K562 (cell line): ENCODE data around the gene SNRNP70. TPM values are rescaled to one million over a fixed set of nuclear protein-coding genes. Genes with fewer than 3 reads are reported as not detected.

ENCODE experiments used
- CREM ChIP-seq: IDR thresholded peaks from 2 replicates; pipeline ENCODE4 v1.6.1; 2014; ENCODE audit warnings: antibody characterized with exemption, low read depth
- HDAC2 ChIP-seq: fragments of 450-650 bp; IDR thresholded peaks from 2 replicates; pipeline ENCODE4 v1.6.1; 2016; ENCODE audit warnings: mild to moderate bottlenecking
- MCM3 ChIP-seq: fragments of 450-650 bp; IDR thresholded peaks from 2 replicates; pipeline ENCODE4 v1.6.1; 2016
- NR4A1 ChIP-seq, 2 experiments: fragments of 250-450 bp in 1 of 2; fragments of 450-650 bp in 1 of 2; sonication (Bioruptor Pico) in 1 of 2; IDR thresholded peaks; 2 replicates each; pipeline versions ENCODE4 v1.4.0 to v1.6.1; 2016 to 2020; ENCODE audit warnings: mild to moderate bottlenecking in 2 of 2, missing compliant biosample characterization in 1 of 2, missing genetic modification characterization in 1 of 2, moderate library complexity in 1 of 2
- RFX1 ChIP-seq: fragments of 450-650 bp; IDR thresholded peaks from 2 replicates; pipeline ENCODE4 v1.6.1; 2016; ENCODE audit warnings: mild to moderate bottlenecking, moderate library complexity
- TCF7L2 ChIP-seq: fragments of 150-350 bp; IDR thresholded peaks from 2 replicates; pipeline ENCODE4 v1.6.1; 2016; ENCODE audit warnings: low read depth, mild to moderate bottlenecking, low read length, moderate library complexity
- ZNF436 ChIP-seq: fragments of 250-450, 450-650 bp; sonication (Bioruptor Pico); formaldehyde crosslinking; IDR thresholded peaks from 2 replicates; pipeline ENCODE4 v1.7.0; 2020; ENCODE audit warnings: mild to moderate bottlenecking
- ZNF699 ChIP-seq: fragments of 250-450 bp; sonication (Bioruptor Pico); IDR thresholded peaks from 2 replicates; pipeline ENCODE4 v1.8.0; 2021; ENCODE audit warnings: mild to moderate bottlenecking, moderate library complexity; ENCODE audit not compliant: insufficient replicate concordance
- polyA plus RNA-seq, 8 experiments: library from polyadenylated mRNA; depleted of rRNA in 4 of 8; stranded (reverse) in 5 of 8; unstranded in 3 of 8; fragments of >200 nt; fragmentation: Nextera tagmentation in 2 of 8; fragmentation: Illumina TruSeq in 1 of 8; extraction: Ambion mirVana in 2 of 8; extraction: Trizol in 1 of 8; gene quantifications; 2 replicates each; pipeline versions ENCODE4 v1.2.1 to v1.2.3, GENCODE V29; 2011 to 2014; ENCODE audit warnings: inconsistent platforms in 1 of 8, missing spikeins in 1 of 8
- total RNA-seq, 7 experiments: library from RNA; depleted of rRNA in 6 of 7; stranded (reverse); fragments of >200 nt in 6 of 7; fragmentation: Illumina TruSeq in 2 of 7; extraction: Trizol in 2 of 7; gene quantifications; 2 replicates each; pipeline versions ENCODE4 v1.2.1 to v1.2.3, GENCODE V29; 2011 to 2021; ENCODE audit warnings: low replicate concordance in 1 of 7
- TF ChIP-seq, protein P1 (sequence below): fragments of 250-450 bp; sonication (Bioruptor Pico); IDR thresholded peaks from 2 replicates; pipeline ENCODE4 v1.5.0; 2021; ENCODE audit warnings: mild to moderate bottlenecking, moderate library complexity
- TF ChIP-seq, protein P2 (sequence below): fragments of 450-650 bp; formaldehyde crosslinking; IDR thresholded peaks from 2 replicates; pipeline ENCODE4 v1.4.0; 2020; ENCODE audit warnings: mild to moderate bottlenecking, mixed read lengths
- TF ChIP-seq, protein P3 (sequence below): fragments of 250-450 bp; sonication (Bioruptor Pico); IDR thresholded peaks from 2 replicates; pipeline ENCODE4 v1.4.0; 2020
- TF ChIP-seq, protein P4 (sequence below): IDR thresholded peaks from 3 replicates; pipeline ENCODE4 v1.6.1; 2011; ENCODE audit warnings: borderline replicate concordance, mild to moderate bottlenecking, moderate library complexity; ENCODE audit not compliant: insufficient read length; ENCODE audit errors: extremely low read depth
- TF ChIP-seq, protein P5 (sequence below): fragments of 150-350 bp; conservative IDR thresholded peaks from 2 replicates; pipeline ENCODE4 v1.6.1; 2014; ENCODE audit warnings: low read length

The SNRNP70 gene
- total and polyA plus RNA-seq, 9 of the 15 experiments (the other 6 are each of a cell fraction or from before 2014, with no cell fraction given), result 2.8 to 496 (median 136) TPM

DNA sequence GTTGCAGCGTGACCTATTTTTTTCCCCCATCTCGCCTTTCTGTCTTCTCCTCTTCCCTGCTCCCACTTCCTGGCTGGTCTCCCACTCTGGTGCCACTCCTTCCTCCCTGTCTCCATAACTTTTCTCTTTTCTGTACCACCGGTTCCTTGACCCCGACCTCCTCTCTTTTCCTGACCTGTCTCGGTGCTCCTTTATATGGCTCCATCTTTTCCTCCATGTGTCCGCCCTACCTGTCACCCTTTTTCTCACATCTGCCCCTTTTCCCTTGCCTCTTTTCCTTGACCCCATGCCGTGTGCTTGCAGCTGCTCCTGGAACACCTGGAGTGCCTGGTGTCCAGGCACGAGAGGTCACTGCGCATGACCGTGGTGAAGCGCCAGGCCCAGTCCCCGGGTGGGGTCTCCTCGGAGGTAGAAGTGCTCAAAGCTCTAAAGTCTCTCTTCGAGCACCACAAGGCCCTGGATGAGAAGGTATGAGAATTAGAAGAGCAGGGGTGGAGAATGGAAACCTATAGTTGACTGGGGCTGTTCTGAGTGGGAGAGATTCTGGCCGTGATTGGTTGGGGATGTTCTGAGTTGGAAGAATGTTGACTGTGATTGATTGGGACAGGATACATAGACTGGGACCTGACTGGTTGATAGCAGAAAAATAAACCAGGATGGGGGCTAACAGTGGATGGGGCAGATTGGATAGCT is 43.4 kb downstream of the SNRNP70 start (continued):
- TF ChIP-seq, protein P1, sequence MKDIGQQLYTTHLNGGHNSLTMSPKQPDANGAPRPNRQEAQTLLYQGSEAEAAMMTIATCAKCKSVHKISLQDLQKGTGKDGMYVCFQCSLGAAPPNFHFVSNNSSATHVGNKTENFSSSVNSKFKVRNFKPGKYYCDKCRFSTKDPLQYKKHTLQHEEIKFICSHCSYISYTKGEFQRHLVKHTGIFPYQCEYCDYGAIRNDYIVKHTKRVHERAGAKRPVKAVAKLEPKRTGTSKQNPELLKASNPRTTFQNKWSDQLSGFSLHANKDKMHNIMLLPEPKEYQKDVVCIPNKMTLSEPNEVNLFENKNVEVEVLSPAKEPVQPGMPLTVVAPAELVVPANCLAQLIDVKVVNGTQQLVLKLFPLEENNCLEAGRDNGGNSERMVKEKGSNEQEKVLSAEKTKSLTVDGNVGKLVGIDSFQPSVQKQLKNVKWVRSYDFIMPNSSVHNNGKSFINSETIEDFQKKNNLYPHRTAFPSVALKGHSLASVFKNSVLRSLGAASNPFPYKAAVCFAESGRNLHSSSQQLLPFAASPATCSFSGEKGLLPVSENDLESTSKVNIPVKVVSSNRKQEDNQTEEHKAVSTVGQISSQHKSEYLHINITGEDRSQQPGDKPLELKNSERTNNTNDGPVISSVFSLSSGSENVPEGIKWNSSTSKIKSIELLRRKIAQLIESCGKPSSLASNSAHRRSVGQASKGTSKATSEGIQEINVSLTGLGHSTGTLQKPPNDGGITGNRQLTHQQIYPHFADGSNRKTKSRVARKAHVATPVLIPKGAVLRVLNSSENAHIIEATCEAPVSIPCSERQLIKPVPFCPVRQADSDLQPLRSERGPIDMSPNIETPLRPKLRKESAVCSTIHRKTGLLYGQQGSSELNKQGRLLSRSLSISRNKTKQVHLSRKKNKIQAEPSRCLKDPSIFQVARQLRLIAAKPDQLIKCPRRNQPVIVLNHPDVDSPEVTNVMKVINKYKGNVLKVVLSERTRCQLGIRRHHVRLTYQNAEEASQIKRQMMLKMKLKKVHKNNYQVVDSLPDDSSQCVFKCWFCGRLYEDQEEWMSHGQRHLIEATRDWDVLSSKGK (CRISPR knock-in tag), result no peak
- TF ChIP-seq ZNF699 (CRISPR knock-in tag) (no peak), TCF7L2 (no peak), RFX1 (no peak), MCM3 (no peak), ZNF436 (CRISPR knock-in tag) (no peak), HDAC2 (0 out of 2 replicates have a peak, but pooled peaks have one; percentile 31), CREM (no peak), NR4A1 (CRISPR knock-in tag; IDR thresholded peaks at IDR 0.05) (no peak), NR4A1 (tag; IDR thresholded peaks at IDR 0.05) (no peak)
- TF ChIP-seq, protein P2, sequence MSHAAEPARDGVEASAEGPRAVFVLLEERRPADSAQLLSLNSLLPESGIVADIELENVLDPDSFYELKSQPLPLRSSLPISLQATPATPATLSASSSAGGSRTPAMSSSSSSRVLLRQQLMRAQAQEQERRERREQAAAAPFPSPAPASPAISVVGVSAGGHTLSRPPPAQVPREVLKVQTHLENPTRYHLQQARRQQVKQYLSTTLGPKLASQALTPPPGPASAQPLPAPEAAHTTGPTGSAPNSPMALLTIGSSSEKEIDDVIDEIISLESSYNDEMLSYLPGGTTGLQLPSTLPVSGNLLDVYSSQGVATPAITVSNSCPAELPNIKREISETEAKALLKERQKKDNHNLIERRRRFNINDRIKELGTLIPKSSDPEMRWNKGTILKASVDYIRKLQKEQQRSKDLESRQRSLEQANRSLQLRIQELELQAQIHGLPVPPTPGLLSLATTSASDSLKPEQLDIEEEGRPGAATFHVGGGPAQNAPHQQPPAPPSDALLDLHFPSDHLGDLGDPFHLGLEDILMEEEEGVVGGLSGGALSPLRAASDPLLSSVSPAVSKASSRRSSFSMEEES (CRISPR knock-in tag), result no peak
- TF ChIP-seq, protein P3, sequence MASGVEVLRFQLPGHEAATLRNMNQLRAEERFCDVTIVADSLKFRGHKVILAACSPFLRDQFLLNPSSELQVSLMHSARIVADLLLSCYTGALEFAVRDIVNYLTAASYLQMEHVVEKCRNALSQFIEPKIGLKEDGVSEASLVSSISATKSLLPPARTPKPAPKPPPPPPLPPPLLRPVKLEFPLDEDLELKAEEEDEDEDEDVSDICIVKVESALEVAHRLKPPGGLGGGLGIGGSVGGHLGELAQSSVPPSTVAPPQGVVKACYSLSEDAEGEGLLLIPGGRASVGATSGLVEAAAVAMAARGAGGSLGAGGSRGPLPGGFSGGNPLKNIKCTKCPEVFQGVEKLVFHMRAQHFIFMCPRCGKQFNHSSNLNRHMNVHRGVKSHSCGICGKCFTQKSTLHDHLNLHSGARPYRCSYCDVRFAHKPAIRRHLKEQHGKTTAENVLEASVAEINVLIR (CRISPR knock-in tag), result no peak
- TF ChIP-seq, protein P4, sequence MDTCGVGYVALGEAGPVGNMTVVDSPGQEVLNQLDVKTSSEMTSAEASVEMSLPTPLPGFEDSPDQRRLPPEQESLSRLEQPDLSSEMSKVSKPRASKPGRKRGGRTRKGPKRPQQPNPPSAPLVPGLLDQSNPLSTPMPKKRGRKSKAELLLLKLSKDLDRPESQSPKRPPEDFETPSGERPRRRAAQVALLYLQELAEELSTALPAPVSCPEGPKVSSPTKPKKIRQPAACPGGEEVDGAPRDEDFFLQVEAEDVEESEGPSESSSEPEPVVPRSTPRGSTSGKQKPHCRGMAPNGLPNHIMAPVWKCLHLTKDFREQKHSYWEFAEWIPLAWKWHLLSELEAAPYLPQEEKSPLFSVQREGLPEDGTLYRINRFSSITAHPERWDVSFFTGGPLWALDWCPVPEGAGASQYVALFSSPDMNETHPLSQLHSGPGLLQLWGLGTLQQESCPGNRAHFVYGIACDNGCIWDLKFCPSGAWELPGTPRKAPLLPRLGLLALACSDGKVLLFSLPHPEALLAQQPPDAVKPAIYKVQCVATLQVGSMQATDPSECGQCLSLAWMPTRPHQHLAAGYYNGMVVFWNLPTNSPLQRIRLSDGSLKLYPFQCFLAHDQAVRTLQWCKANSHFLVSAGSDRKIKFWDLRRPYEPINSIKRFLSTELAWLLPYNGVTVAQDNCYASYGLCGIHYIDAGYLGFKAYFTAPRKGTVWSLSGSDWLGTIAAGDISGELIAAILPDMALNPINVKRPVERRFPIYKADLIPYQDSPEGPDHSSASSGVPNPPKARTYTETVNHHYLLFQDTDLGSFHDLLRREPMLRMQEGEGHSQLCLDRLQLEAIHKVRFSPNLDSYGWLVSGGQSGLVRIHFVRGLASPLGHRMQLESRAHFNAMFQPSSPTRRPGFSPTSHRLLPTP, result no peak
- TF ChIP-seq, protein P5, sequence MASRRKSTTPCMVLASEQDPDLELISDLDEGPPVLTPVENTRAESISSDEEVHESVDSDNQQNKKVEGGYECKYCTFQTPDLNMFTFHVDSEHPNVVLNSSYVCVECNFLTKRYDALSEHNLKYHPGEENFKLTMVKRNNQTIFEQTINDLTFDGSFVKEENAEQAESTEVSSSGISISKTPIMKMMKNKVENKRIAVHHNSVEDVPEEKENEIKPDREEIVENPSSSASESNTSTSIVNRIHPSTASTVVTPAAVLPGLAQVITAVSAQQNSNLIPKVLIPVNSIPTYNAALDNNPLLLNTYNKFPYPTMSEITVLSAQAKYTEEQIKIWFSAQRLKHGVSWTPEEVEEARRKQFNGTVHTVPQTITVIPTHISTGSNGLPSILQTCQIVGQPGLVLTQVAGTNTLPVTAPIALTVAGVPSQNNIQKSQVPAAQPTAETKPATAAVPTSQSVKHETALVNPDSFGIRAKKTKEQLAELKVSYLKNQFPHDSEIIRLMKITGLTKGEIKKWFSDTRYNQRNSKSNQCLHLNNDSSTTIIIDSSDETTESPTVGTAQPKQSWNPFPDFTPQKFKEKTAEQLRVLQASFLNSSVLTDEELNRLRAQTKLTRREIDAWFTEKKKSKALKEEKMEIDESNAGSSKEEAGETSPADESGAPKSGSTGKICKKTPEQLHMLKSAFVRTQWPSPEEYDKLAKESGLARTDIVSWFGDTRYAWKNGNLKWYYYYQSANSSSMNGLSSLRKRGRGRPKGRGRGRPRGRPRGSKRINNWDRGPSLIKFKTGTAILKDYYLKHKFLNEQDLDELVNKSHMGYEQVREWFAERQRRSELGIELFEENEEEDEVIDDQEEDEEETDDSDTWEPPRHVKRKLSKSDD, result no peak
